Suprapubic skin (tissue), 3 donors: Measurements from ENCODE around the gene IRF4.

Source experiments
- CTCF ChIP-seq, 2 donors: fragments of 200-600 bp in 1 of 2; fragments of 450-650 bp in 1 of 2; sonication (generic) in 1 of 2; IDR thresholded peaks; one replicate each; pipeline ENCODE4 v1.5.1; 2016 to 2019; ENCODE audit warnings: antibody characterized with exemption in 2 of 2, mild to moderate bottlenecking in 1 of 2, moderate library complexity in 1 of 2
- EP300 ChIP-seq: sonication (generic); formaldehyde crosslinking; IDR thresholded peaks from one replicate; pipeline ENCODE4 v1.6.1; 2017; ENCODE audit warnings: antibody characterized with exemption
- POLR2A ChIP-seq, 2 donors: fragments of 450-650 bp; IDR thresholded peaks; one replicate each; pipeline ENCODE4 v1.6.1; 2017; ENCODE audit warnings: antibody characterized with exemption in 2 of 2, mild to moderate bottlenecking in 2 of 2, moderate library complexity in 2 of 2

DNA sequence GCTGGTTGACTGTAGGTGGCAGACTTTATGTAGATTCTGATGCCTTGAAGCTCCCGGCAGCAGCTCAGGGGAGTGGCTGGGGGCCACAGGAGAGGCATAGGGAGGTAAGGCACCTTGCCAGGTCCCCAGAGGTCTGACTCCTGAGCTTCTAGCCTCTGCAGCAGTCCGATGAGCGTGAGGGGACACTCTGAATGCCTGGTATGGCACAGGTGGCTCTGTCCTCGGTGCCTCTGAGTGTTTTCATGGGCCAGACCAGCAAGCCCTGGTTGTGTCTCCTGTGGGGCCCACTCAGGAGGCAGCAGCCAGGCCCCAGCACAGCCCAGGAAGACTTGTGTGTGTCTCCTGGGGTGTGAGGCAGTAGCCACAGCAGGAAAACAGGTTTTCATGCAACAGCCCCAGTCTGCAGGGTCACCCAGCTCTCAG lies 39.7 kb upstream of the IRF4 start:
- TF ChIP-seq CTCF (IDR thresholded peaks at IDR 0.05): no peak
- no peak for TF ChIP-seq POLR2A (IDR thresholded peaks at IDR 0.05)
- TF ChIP-seq EP300: no peak
